HG02763 (cell line): ENCODE results near the gene ABTB2.

ENCODE experiments used
- ATAC-seq: cut with Tn5 transposase; IDR thresholded peaks from one replicate; pipeline ENCODE4 v1.9.1; 2021; ENCODE audit warnings: mild to moderate bottlenecking, moderate library complexity; ENCODE audit not compliant: unreplicated experiment

ABTB2 gene

GRCh38 chr11:34155757-34156062 is 202.1 kb downstream of the ABTB2 start:
- ATAC-seq, result no peak

- no peak for ATAC-seq
Observed at GRCh38 chr11:34155057-34155756, 202.6 kb downstream of the ABTB2 start.

GRCh38 chr11:34154059-34154875 is 203.5 kb downstream of the ABTB2 start:
- peak; percentile 66 for ATAC-seq

GRCh38 chr11:34151916-34152845 is 205.6 kb downstream of the ABTB2 start:
- no peak for ATAC-seq

- no peak for ATAC-seq
Observed at GRCh38 chr11:34151166-34151565, 206.6 kb downstream of the ABTB2 start.

- ATAC-seq, result no peak
Observed at GRCh38 chr11:34150494-34151151, 207.2 kb downstream of the ABTB2 start.

- no peak for ATAC-seq
Observed at GRCh38 chr11:34149786-34150185, 208.0 kb downstream of the ABTB2 start.

- no peak for ATAC-seq
Observed at GRCh38 chr11:34149274-34149673, 208.5 kb downstream of the ABTB2 start.

- no peak for ATAC-seq
Observed at GRCh38 chr11:34148504-34149165, 209.2 kb downstream of the ABTB2 start.

- no peak for ATAC-seq
Observed at GRCh38 chr11:34147581-34147980, 210.2 kb downstream of the ABTB2 start.

GRCh38 chr11:34146866-34147265 is 210.9 kb downstream of the ABTB2 start:
- no peak for ATAC-seq

- ATAC-seq, result no peak
Observed at GRCh38 chr11:34146411-34146810, 211.4 kb downstream of the ABTB2 start.

- no peak for ATAC-seq
Observed at GRCh38 chr11:34145847-34146381, 211.9 kb downstream of the ABTB2 start.

- no peak for ATAC-seq
Observed at GRCh38 chr11:34145073-34145472, 212.7 kb downstream of the ABTB2 start.

GRCh38 chr11:34143048-34143447 is 214.8 kb downstream of the ABTB2 start:
- no peak for ATAC-seq

- ATAC-seq, result no peak
Observed at GRCh38 chr11:34140149-34140548, 217.7 kb downstream of the ABTB2 start.

- ATAC-seq, result no peak
Observed at GRCh38 chr11:34139346-34139745, 218.5 kb downstream of the ABTB2 start.

GRCh38 chr11:34136420-34136819 is 221.4 kb downstream of the ABTB2 start:
- no peak for ATAC-seq

- no peak for ATAC-seq
Observed at GRCh38 chr11:34135439-34135838, 222.4 kb downstream of the ABTB2 start.

- no peak for ATAC-seq
Observed at GRCh38 chr11:34134765-34135164, 223.0 kb downstream of the ABTB2 start.
